ENCODE results near the gene KCNQ2.

KCNQ2 gene

DNA sequence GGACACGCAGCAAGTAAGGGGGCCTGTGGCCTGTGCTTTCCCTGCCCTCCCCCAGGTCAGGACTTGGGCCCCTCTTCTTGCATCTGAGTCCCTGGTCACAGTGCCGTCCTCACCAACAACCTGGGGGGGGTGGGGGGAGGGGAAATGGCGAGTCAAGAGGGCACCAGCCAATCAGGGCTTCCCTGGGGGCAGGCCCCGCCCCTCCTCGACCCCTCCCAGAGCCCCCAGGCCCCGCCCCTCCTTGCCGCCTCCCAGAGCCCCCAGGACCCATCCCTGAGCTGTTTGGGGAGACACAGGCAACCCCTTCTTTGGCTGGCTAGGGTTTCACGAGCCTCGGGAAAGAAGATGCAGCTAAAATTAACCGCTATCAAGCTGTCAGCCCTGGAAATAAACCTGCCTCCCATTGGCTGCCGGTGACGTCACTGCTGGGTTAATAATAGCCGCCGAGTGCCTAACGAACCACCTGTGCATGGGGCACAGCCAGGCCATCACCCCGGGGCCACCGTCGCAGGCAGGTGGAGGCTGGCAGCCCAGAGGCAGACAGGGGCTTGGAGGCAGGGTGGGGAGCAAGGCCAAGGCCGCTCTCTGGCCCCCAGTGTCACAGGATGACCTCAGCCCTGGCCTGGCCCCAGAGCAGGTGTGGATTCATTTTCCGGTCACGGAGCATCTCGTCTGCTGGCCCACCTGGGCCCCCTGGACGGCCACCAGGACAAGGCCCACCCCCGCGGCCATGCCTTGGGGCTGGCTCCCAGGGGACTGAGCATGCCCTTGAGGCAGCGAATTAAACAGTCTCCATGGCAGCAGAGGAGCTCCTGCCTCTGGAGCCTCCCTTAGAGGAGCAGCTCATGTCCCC lies 29.6 kb upstream of the KCNQ2 start:
- peaks cover 0 to 10% (median 5%) of the 10 kb centered on the region in 5 donors for H3K4me1 ChIP-seq (ENCODE audit: control insufficient read depth in 5 of 5, insufficient read depth in 5 of 5, low read length in 5 of 5)
- H3K27ac ChIP-seq (ENCODE audit: low read depth, low read length) = no peak overlapping the region
- H3K4me3 ChIP-seq (ENCODE audit: low read depth in 1 of 5, low read length in 5 of 5) = no peak overlapping the region

DNA sequence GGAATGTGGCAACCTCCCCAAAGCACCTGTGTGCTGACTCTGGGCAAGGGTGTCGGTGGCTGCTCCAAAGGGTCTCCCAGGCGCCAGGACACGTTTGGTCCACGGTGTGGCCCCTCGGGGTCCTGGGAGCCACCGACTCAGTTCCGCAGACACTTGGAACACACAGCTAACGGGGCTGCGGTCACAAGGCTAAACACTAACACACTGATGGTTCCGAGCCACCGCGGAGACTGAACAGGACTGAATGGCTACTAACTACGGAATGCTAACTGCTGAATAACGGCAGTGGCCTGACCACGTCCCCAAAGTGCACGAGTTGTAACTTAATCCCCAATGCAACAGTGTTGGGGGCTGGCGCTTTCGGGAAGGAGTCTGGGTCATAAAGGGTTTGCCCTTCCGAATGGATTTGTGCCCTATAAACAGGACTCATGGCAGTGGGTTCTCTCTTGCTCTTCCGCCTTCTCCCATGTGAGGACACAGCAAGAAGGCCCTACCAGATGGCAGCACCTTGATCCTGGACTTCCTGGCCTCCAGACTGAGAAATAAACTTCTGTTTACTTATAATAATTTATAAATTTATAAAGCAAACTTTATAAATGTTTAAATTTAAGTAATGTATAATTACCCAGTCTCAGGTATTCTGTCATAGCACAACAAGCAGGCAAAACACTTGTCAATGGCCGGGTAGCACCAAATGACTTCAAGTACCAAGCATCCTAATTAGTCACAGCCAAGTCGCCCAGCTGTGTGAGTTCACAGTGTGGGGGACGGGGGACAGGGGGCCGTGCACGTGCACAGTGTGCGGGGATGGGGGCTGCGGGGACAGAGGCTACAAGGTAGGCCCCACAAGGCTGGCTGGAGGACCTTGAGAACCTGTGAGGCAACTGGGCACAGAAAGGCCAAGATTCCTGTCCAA lies 28.7 kb upstream of the KCNQ2 start:
- Histone ChIP-seq H3K27me3 (ENCODE audit: control insufficient read depth in 5 of 5, insufficient read depth in 4 of 5, low read length in 5 of 5) (peaks cover 33 to 62% (median 47%) of the 10 kb centered on the region in 5 donors), H3K36me3 (ENCODE audit: control insufficient read depth in 5 of 5, insufficient read depth in 5 of 5, low read length in 5 of 5) (no peaks in the 10 kb centered on the region), H3K9me3 (ENCODE audit: control insufficient read depth in 5 of 5, low read length in 5 of 5) (peaks cover 0 to 22% (median 18%) of the 10 kb centered on the region in 5 donors), H3K27ac (ENCODE audit: low read depth, low read length) (no peak overlapping the region), H3K9ac (ENCODE audit: low read length in 5 of 5) (no peak overlapping the region), H3K4me3 (ENCODE audit: low read depth in 1 of 5, low read length in 5 of 5) (no peak overlapping the region), H3K4me1 (ENCODE audit: control insufficient read depth in 5 of 5, insufficient read depth in 5 of 5, low read length in 5 of 5) (peaks cover 0 to 15% (median 10%) of the 10 kb centered on the region in 5 donors)

More for the DNA sequence above, 29.6 kb upstream of the KCNQ2 start:
- H3K9me3 ChIP-seq (ENCODE audit: control insufficient read depth in 5 of 5, low read length in 5 of 5) = peaks cover 0 to 24% (median 18%) of the 10 kb centered on the region in 5 donors
- peaks cover 33 to 53% (median 44%) of the 10 kb centered on the region in 5 donors for H3K27me3 ChIP-seq (ENCODE audit: control insufficient read depth in 5 of 5, insufficient read depth in 4 of 5, low read length in 5 of 5)
- H3K36me3 ChIP-seq (ENCODE audit: control insufficient read depth in 5 of 5, insufficient read depth in 5 of 5, low read length in 5 of 5) = no peaks in the 10 kb centered on the region
- no peak overlapping the region for H3K9ac ChIP-seq (ENCODE audit: low read length in 5 of 5)

DNA sequence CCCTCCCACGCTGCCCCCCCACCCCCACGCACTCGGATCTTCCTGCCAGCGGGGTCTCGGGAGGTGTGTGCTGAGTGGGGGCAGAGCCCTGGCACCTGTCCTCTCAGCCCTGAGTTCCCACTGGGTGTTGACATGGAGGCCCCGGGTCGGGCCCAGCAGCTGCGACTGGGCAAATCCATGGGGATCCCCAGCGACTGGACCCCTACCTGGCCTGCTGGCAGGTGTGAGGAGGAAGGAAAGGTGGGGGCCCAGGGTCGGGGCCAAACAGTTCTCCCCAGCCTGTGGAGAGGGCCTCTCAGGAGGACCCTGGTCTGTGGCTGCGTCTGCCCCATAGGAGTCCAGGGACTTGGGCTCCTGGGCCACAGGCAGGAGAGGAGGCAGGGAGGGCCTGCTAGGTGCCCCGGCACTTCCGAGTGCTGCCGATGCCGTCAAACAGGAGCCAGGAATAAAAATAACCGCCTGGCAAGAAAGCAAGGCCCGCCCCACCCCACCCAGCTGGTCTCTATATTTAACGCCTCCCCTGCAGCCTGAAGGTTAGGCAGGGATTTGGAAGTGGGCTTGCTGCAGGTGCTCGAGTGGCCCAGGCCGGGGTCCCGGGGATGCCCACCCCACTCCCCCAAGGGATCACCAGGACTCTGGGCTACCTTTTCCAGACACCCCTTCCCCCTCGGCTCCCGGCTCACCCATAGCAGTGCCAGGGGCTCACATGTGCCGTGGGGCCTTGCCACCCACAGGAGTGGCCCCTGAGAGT lies 27.9 kb upstream of the KCNQ2 start:
- H3K27ac ChIP-seq (ENCODE audit: low read depth, low read length) = no peak overlapping the region
- peaks cover 0 to 13% (median 11%) of the 10 kb centered on the region in 5 donors for H3K9me3 ChIP-seq (ENCODE audit: control insufficient read depth in 5 of 5, low read length in 5 of 5)
- H3K4me3 ChIP-seq (ENCODE audit: low read depth in 1 of 5, low read length in 5 of 5) = no peak overlapping the region
- peaks cover 0 to 16% (median 13%) of the 10 kb centered on the region in 5 donors for H3K4me1 ChIP-seq (ENCODE audit: control insufficient read depth in 5 of 5, insufficient read depth in 5 of 5, low read length in 5 of 5)
- H3K36me3 ChIP-seq (ENCODE audit: control insufficient read depth in 5 of 5, insufficient read depth in 5 of 5, low read length in 5 of 5) = no peaks in the 10 kb centered on the region
- H3K27me3 ChIP-seq (ENCODE audit: control insufficient read depth in 5 of 5, insufficient read depth in 4 of 5, low read length in 5 of 5) = peaks cover 28 to 63% (median 54%) of the 10 kb centered on the region in 5 donors
- no peak overlapping the region for H3K9ac ChIP-seq (ENCODE audit: low read length in 5 of 5)

DNA sequence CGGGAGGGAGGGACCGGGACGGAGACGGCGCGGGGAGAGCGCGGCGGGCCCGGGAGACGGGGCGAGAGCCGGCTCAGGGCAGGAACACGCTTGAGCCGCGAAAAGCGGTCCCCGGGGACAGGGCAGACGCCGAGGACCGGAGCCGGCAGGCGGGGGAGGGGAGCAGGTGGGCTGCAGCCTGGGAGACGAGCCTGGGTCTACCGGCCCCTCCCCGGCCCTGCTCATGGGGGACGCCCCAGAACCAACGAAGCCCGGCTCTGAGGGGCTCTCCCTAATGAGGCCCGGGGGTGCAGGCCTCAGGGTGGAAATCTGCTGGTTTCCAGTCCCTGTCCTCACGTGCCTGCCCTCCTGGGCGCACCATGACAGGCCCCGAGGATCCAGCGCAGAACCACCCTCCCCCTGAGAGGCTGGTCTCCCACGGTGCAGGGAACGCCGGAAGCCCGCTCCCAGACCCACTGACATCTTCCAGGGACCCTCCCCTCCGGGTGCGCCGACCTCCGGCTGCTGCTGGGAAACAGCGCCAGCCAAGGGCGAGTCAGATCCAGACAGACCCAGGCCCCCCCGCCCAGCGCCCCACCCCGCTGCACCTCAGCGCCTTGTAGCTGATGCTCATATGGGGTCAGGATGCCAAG lies 27.0 kb upstream of the KCNQ2 start:
- Histone ChIP-seq H3K36me3 (ENCODE audit: control insufficient read depth in 5 of 5, insufficient read depth in 5 of 5, low read length in 5 of 5) (no peaks in the 10 kb centered on the region), H3K27me3 (ENCODE audit: control insufficient read depth in 5 of 5, insufficient read depth in 4 of 5, low read length in 5 of 5) (peaks cover 28 to 67% (median 55%) of the 10 kb centered on the region in 5 donors), H3K4me3 (ENCODE audit: low read depth in 1 of 5, low read length in 5 of 5) (peak overlapping the region in 1 of 5 donors; percentile 44), H3K9ac (ENCODE audit: low read length in 5 of 5) (no peak overlapping the region), H3K27ac (ENCODE audit: low read depth, low read length) (no peak overlapping the region), H3K4me1 (ENCODE audit: control insufficient read depth in 5 of 5, insufficient read depth in 5 of 5, low read length in 5 of 5) (peaks cover 0 to 16% (median 13%) of the 10 kb centered on the region in 5 donors), H3K9me3 (ENCODE audit: control insufficient read depth in 5 of 5, low read length in 5 of 5) (peaks cover 0 to 4% (median 3%) of the 10 kb centered on the region in 5 donors)

DNA sequence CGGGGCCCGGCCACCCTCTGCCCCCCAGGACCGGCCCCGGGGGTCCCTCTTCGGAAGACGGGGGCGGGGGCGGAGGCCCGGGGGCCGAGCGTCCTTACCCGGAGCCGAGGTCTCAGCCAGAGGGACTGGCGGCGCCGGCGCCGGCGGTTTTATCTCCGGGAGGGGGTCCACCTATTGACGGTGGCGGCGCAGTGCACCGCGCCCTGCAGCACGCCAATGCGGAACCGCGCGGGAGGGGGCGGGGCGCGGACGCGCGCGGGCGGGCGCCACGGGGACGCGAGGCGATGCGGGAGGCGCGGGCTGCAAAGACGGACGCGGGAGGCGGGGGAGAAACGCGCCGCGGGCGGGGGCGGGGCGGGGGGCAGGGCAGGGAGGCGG lies 26.5 kb upstream of the KCNQ2 start, which contains the start of gene EEF1A2:
TSS of gene EEF1A2 (minus strand) at position 124 of the 378 bp plus-strand sequence. CDS start 1,320 bp downstream, outside the sequence.
- Histone ChIP-seq H3K4me3 (ENCODE audit: low read depth in 1 of 5, low read length in 5 of 5) (peak within 1 kb of the TSS in 2 of 5 donors; percentile 24 to 44), H3K36me3 (ENCODE audit: control insufficient read depth in 5 of 5, insufficient read depth in 5 of 5, low read length in 5 of 5) (no peaks in the 10 kb centered on the region), H3K27ac (ENCODE audit: low read depth, low read length) (no peak within 1 kb of the TSS), H3K9me3 (ENCODE audit: control insufficient read depth in 5 of 5, low read length in 5 of 5) (peaks cover 0 to 1% (median 0%) of the 10 kb centered on the region in 5 donors), H3K27me3 (ENCODE audit: control insufficient read depth in 5 of 5, insufficient read depth in 4 of 5, low read length in 5 of 5) (peaks cover 28 to 69% (median 52%) of the 10 kb centered on the region in 5 donors), H3K9ac (ENCODE audit: low read length in 5 of 5) (no peak within 1 kb of the TSS), H3K4me1 (ENCODE audit: control insufficient read depth in 5 of 5, insufficient read depth in 5 of 5, low read length in 5 of 5) (peaks cover 0 to 16% (median 13%) of the 10 kb centered on the region in 5 donors)

DNA sequence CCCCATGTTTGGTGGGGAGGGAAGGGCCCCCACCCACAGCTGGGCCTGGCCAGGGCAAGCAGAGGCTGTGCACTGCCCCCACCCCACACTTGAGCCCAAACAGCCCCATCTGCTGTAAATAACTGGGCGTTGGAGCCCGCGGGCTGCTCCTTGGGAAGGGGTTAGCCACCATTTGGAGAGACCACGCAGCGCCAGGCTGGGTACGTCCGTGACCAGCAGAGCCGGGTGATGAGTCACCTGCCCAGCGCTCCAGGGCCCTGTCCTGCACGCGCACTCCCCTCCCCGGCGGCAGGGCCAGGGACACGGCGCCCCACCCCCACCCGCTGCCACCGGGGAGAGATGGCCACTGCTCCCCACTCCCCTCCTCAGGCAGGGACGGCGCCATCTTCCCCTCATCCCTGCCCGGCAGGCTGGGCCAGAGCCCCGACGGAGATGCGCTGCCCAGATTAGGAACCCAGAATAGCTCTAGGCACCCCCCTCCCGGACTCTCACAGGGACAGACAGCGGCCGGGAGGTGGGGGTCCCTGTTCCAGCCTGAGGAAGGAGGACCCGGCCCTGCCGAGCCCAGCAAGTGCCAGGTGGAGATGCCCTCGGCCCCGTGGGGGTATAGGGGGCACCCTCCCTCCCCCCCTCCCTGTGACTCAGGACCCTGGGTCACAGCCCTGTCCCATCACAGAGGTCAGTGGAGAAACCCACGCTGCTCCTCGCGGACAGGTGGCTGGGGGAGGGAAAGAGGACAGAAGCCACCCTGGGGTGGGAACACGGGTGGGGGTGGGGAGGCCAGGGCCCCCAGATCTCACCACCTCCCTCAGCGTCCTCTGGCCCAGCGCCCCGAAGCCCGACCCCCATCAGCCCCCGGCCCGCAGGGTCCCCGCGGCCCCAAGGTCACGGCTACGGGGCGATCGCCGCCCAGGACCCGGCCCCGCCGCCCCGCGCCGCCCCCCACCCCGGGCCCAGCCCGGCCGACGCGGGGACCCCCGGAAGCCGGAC lies 25.8 kb upstream of the KCNQ2 start:
- no peak overlapping the region for H3K4me3 ChIP-seq (ENCODE audit: low read depth in 1 of 5, low read length in 5 of 5)
- H3K9ac ChIP-seq (ENCODE audit: low read length in 5 of 5) = no peak overlapping the region
- H3K4me1 ChIP-seq (ENCODE audit: control insufficient read depth in 5 of 5, insufficient read depth in 5 of 5, low read length in 5 of 5) = peaks cover 0 to 16% (median 13%) of the 10 kb centered on the region in 5 donors
- H3K36me3 ChIP-seq (ENCODE audit: control insufficient read depth in 5 of 5, insufficient read depth in 5 of 5, low read length in 5 of 5) = no peaks in the 10 kb centered on the region
- no peak overlapping the region for H3K27ac ChIP-seq (ENCODE audit: low read depth, low read length)
- peaks cover 28 to 69% (median 52%) of the 10 kb centered on the region in 5 donors for H3K27me3 ChIP-seq (ENCODE audit: control insufficient read depth in 5 of 5, insufficient read depth in 4 of 5, low read length in 5 of 5)
- no peaks in the 10 kb centered on the region for H3K9me3 ChIP-seq (ENCODE audit: control insufficient read depth in 5 of 5, low read length in 5 of 5)

DNA sequence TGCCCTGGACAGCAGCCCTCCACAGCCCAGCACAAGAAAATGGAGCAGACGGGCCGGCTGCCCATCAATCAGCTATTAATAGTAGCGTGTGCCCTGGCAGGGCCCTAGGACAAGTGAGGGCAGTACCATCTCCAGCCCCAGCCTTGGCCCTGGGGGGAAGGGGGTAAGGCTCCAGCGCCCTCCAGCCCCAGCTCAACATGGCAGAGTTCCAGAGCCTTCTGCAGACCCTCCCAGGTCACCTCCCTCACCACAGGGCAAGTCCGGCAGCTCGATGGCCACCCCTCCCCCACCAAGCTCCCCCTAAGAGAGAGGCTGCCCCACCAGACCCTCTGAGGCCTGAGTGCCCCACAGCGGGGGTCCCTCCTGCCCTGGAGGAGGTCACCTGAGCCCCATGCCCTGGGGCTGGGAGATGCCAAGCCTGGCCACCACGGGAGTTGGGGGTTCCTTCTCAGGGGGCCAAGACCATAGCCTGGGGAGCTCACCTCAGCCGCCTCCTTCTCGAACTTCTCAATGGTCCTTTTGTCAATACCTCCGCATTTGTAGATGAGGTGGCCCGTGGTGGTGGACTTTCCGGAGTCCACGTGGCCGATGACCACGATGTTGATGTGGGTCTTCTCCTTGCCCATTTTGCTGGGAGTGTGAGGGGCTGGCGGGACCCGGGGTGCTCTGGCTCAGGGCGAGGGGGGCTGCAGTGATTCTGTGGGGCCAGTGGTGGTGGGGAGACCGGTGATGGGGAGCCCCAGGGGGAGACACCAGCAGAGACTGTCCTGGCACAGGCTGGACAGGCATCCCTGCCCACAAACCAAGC lies 24.9 kb upstream of the KCNQ2 start:
- peaks cover 0 to 4% (median 0%) of the 10 kb centered on the region in 5 donors for H3K9me3 ChIP-seq (ENCODE audit: control insufficient read depth in 5 of 5, low read length in 5 of 5)
- H3K36me3 ChIP-seq (ENCODE audit: control insufficient read depth in 5 of 5, insufficient read depth in 5 of 5, low read length in 5 of 5) = no peaks in the 10 kb centered on the region
- H3K9ac ChIP-seq (ENCODE audit: low read length in 5 of 5) = no peak overlapping the region
- H3K27me3 ChIP-seq (ENCODE audit: control insufficient read depth in 5 of 5, insufficient read depth in 4 of 5, low read length in 5 of 5) = peaks cover 22 to 62% (median 47%) of the 10 kb centered on the region in 5 donors
- H3K4me3 ChIP-seq (ENCODE audit: low read depth in 1 of 5, low read length in 5 of 5) = no peak overlapping the region
- peaks cover 0 to 16% (median 13%) of the 10 kb centered on the region in 5 donors for H3K4me1 ChIP-seq (ENCODE audit: control insufficient read depth in 5 of 5, insufficient read depth in 5 of 5, low read length in 5 of 5)
- H3K27ac ChIP-seq (ENCODE audit: low read depth, low read length) = no peak overlapping the region

DNA sequence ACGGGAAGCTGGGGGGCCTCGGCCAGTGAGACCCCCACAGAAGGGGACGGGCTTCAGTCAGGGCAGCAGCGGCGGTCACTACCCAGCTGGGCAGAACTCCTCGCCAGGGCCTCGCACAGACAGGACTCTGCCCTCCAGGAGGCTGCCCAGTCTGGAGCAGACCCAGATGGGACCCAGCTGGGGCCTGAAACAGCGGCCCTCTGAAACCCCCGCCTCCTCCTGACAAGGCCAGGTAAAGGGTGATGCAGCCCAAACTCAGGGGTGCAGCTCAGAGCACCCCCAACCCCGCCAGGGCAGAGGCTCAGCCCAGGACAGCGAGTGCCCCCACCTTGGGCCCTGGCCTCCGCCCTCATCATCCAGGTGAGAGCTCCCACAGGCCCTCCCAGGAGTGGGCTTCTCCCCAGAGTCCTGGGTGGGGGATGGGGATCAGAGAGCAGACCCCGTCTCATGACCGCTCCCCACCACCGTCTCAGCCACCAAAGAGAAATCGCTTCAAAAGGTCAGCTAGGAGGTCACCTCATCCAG lies 24.2 kb upstream of the KCNQ2 start:
- H3K27me3 ChIP-seq (ENCODE audit: control insufficient read depth in 5 of 5, insufficient read depth in 4 of 5, low read length in 5 of 5) = peaks cover 18 to 56% (median 43%) of the 10 kb centered on the region in 5 donors

More for the DNA sequence above, 24.2 kb upstream of the KCNQ2 start:
- H3K4me3 ChIP-seq (ENCODE audit: low read depth in 1 of 5, low read length in 5 of 5) = peak overlapping the region in 4 of 5 donors; percentile 57 to 64 (median 62)
- no peak overlapping the region for H3K27ac ChIP-seq (ENCODE audit: low read depth, low read length)
- no peaks in the 10 kb centered on the region for H3K36me3 ChIP-seq (ENCODE audit: control insufficient read depth in 5 of 5, insufficient read depth in 5 of 5, low read length in 5 of 5)
- peaks cover 0 to 16% (median 13%) of the 10 kb centered on the region in 5 donors for H3K4me1 ChIP-seq (ENCODE audit: control insufficient read depth in 5 of 5, insufficient read depth in 5 of 5, low read length in 5 of 5)
- H3K9ac ChIP-seq (ENCODE audit: low read length in 5 of 5) = no peak overlapping the region
- peaks cover 0 to 6% (median 0%) of the 10 kb centered on the region in 5 donors for H3K9me3 ChIP-seq (ENCODE audit: control insufficient read depth in 5 of 5, low read length in 5 of 5)
